Measurements from ENCODE around the gene MS4A6A.
"Not testable (repeated sequence)": the region's sequence is repeated elsewhere in the genome, so short reads cannot be mapped to it uniquely, and the experiment has no call there.

DNA sequence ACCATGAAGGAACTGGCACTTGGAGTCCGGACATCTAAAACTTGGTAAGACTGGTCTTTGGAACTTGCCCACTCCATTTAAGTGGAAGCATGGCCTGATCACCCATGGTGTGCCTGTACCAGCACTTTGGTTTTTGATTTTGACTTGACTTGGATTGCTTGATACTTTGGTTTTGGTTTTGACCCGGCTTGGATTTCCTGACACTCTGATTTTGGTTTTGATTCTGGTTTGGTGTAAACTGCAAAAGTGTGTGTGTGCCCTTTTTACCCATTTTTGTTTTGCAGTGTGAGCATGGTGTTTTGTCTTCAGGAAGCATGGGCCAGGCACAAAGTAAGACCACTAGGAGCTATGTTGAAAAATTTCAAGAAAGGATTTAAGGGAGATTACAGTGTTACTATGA, 3.2 kb upstream of the MS4A6A start:
- not testable (repeated sequence) for TF ChIP-seq POLR2A (IDR thresholded peaks at IDR 0.05)
- TF ChIP-seq, protein P1, sequence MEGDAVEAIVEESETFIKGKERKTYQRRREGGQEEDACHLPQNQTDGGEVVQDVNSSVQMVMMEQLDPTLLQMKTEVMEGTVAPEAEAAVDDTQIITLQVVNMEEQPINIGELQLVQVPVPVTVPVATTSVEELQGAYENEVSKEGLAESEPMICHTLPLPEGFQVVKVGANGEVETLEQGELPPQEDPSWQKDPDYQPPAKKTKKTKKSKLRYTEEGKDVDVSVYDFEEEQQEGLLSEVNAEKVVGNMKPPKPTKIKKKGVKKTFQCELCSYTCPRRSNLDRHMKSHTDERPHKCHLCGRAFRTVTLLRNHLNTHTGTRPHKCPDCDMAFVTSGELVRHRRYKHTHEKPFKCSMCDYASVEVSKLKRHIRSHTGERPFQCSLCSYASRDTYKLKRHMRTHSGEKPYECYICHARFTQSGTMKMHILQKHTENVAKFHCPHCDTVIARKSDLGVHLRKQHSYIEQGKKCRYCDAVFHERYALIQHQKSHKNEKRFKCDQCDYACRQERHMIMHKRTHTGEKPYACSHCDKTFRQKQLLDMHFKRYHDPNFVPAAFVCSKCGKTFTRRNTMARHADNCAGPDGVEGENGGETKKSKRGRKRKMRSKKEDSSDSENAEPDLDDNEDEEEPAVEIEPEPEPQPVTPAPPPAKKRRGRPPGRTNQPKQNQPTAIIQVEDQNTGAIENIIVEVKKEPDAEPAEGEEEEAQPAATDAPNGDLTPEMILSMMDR (IDR thresholded peaks at IDR 0.05) = not testable (repeated sequence)

Measured in right lobe of liver (tissue), 4 donors.